SH-SY5Y (cell line): ENCODE results near the gene RIOX2.

Experiments used
- GATA2 ChIP-seq: IDR thresholded peaks from 2 replicates; pipeline ENCODE4 v1.6.1; 2011; ENCODE audit warnings: mild to moderate bottlenecking, low read depth, low read length
- GATA3 ChIP-seq: IDR thresholded peaks from 2 replicates; pipeline ENCODE4 v1.6.1; 2011; ENCODE audit warnings: low read depth, mild to moderate bottlenecking, low read length, moderate library complexity

The RIOX2 gene

GRCh38 chr3:97971679-97972567 lies at the start of gene RIOX2:
Gene RIOX2, minus strand, starts transcription at chr3:97972431. Its CDS starts 4,838 bp downstream, at chr3:97967593.
- TF ChIP-seq GATA2 = no peak
- no peak for TF ChIP-seq GATA3

GRCh38 chr3:98020412-98020811 lies 48.2 kb upstream of the RIOX2 start:
- TF ChIP-seq GATA3 = no peak
- TF ChIP-seq GATA2 = no peak

- TF ChIP-seq GATA3 (no peak), GATA2 (no peak)
These were observed 46.1 kb upstream of the RIOX2 start for GRCh38 chr3:98018301-98018700.

GRCh38 chr3:98014268-98014585 lies 42.0 kb upstream of the RIOX2 start:
- no peak for TF ChIP-seq GATA3
- TF ChIP-seq GATA2 = no peak

- TF ChIP-seq GATA2 = no peak
- TF ChIP-seq GATA3 = no peak
These were observed 41.4 kb upstream of the RIOX2 start for GRCh38 chr3:98013411-98014267.

GRCh38 chr3:98012979-98013378 lies 40.7 kb upstream of the RIOX2 start:
- no peak for TF ChIP-seq GATA2
- no peak for TF ChIP-seq GATA3

- TF ChIP-seq GATA2 (no peak), GATA3 (no peak)
These were observed 38.1 kb upstream of the RIOX2 start for GRCh38 chr3:98010194-98010882.

GRCh38 chr3:98008855-98009254 lies 36.6 kb upstream of the RIOX2 start:
- TF ChIP-seq GATA3 = no peak
- TF ChIP-seq GATA2 = no peak

- TF ChIP-seq GATA2 (peak; percentile 23; the same call in 1 of the 2 replicates), GATA3 (peak; percentile 78)
These were observed 33.2 kb upstream of the RIOX2 start for GRCh38 chr3:98005438-98005837.

- TF ChIP-seq GATA3 (no peak), GATA2 (no peak)
These were observed 32.5 kb upstream of the RIOX2 start for GRCh38 chr3:98004721-98005120.

- TF ChIP-seq GATA3 (no peak), GATA2 (no peak)
These were observed 31.2 kb upstream of the RIOX2 start for GRCh38 chr3:98003306-98003969.

GRCh38 chr3:98002717-98003116 lies 30.5 kb upstream of the RIOX2 start:
- no peak for TF ChIP-seq GATA2
- TF ChIP-seq GATA3 = no peak

- TF ChIP-seq GATA3 (no peak), GATA2 (no peak)
These were observed 27.8 kb upstream of the RIOX2 start for GRCh38 chr3:97999994-98000393.
